ENCODE measurements around the gene AK8.

Gene AK8

GRCh38 chr9:132824151-132824550 lies 53.9 kb downstream of the AK8 start:
- TF ChIP-seq CTCF (conservative IDR thresholded peaks at IDR 0.05; ENCODE audit: low read depth): no peak
- no peak overlapping the region for H3K27ac ChIP-seq
- ChIA-PET POLR2A (ENCODE audit: low non-redundant PET) (no interaction called here), CTCF (no interaction called here)
- no peak for DNase-seq (ENCODE audit: low spot score)

- no peak for TF ChIP-seq CTCF (conservative IDR thresholded peaks at IDR 0.05; ENCODE audit: low read depth)
- DNase-seq (ENCODE audit: low spot score): no peak
- H3K27ac ChIP-seq: no peak overlapping the region
- CTCF ChIA-PET: interaction anchor here (0.5 to 0.7 kb wide), 3 partner anchors 126 to 249 kb away, joined by 3 to 6 read pairs (median 3); no protein-coding TSS in a partner anchor
- POLR2A ChIA-PET (ENCODE audit: low non-redundant PET): no interaction called here
Observed at GRCh38 chr9:132823370-132824145, 54.5 kb downstream of the AK8 start.

GRCh38 chr9:132820169-132820944 lies 57.7 kb downstream of the AK8 start:
- no peak for TF ChIP-seq CTCF (conservative IDR thresholded peaks at IDR 0.05; ENCODE audit: low read depth)
- no peak overlapping the region for H3K27ac ChIP-seq
- ChIA-PET CTCF (no interaction called here), POLR2A (ENCODE audit: low non-redundant PET) (interaction anchor here (0.6 kb wide), 1 partner anchor 410 kb away, joined by 4 read pairs; the partner anchor contains the start of gene CFAP77)
- DNase-seq (ENCODE audit: low spot score): no peak

GRCh38 chr9:132818588-132818987 lies 59.5 kb downstream of the AK8 start:
- TF ChIP-seq CTCF (conservative IDR thresholded peaks at IDR 0.05; ENCODE audit: low read depth): no peak
- CTCF ChIA-PET: no interaction called here
- H3K27ac ChIP-seq: no peak overlapping the region
- POLR2A ChIA-PET (ENCODE audit: low non-redundant PET): no interaction called here
- no peak for DNase-seq (ENCODE audit: low spot score)

GRCh38 chr9:132814937-132815336 lies 63.1 kb downstream of the AK8 start:
- no peak for TF ChIP-seq CTCF (conservative IDR thresholded peaks at IDR 0.05; ENCODE audit: low read depth)
- POLR2A ChIA-PET (ENCODE audit: low non-redundant PET): no interaction called here
- no peak overlapping the region for H3K27ac ChIP-seq
- DNase-seq (ENCODE audit: low spot score): no peak
- CTCF ChIA-PET: interaction anchor here (0.5 kb wide), 1 partner anchor 643 kb away, joined by 5 read pairs; no protein-coding TSS in a partner anchor

GRCh38 chr9:132813115-132813771 lies 64.8 kb downstream of the AK8 start:
- CTCF ChIA-PET: interaction anchor here (1.7 kb wide), 1 partner anchor 89 kb away, joined by 5 read pairs; no protein-coding TSS in a partner anchor
- TF ChIP-seq CTCF (conservative IDR thresholded peaks at IDR 0.05; ENCODE audit: low read depth): no peak
- POLR2A ChIA-PET (ENCODE audit: low non-redundant PET): no interaction called here
- H3K27ac ChIP-seq: no peak overlapping the region
- DNase-seq (ENCODE audit: low spot score): no peak

Data from RWPE1 (cell line).